GM12892 (cell line): Measurements from ENCODE around the gene NPNT.

Experiments used
- POLR2A ChIP-seq: IDR thresholded peaks from 2 replicates; pipeline ENCODE4 v1.6.1; 2011; ENCODE audit warnings: low read depth, low read length, control low read depth
- POLR2AphosphoS5 ChIP-seq: IDR thresholded peaks from 2 replicates; pipeline ENCODE4 v1.6.1; 2011; ENCODE audit warnings: low read depth, low read length, control low read depth
- TAF1 ChIP-seq: IDR thresholded peaks from 2 replicates; pipeline ENCODE4 v1.6.1; 2011; ENCODE audit warnings: low read depth, mild to moderate bottlenecking, control low read depth, low read length, borderline replicate concordance

DNA sequence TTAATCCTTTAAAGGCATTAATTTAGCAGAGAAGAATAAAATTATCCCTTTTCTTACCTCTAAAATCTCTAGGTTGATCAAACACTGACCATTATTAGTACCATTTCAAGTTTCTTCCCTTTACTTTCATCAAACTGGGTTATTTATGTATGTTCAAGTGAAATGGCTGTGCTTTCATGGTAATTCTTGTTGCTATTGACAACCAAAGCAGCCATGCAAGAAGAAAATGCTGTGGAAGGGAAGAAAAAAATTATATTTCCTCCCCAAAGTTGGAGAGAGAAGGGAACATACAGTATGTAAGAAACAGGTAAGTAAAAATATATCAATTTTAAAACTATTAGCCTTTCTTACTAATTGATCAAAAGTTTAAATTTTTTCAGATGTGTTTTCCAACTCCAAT lies 16.2 kb downstream of the NPNT start:
- no peak for TF ChIP-seq POLR2AphosphoS5
- TF ChIP-seq TAF1 = no peak
- no peak for TF ChIP-seq POLR2A
